Inferior parietal cortex (tissue), 1 donor: Measurements from ENCODE around the gene PNPLA7.
"Not testable (repeated sequence)": the region's sequence is repeated elsewhere in the genome, so short reads cannot be mapped to it uniquely, and the experiment has no call there.

Source experiments
- DNase-seq: peaks from one replicate; pipeline ENCODE4 v3.0.0-alpha.2; 2016; ENCODE audit errors: extremely low spot score

PNPLA7 gene

GRCh38 chr9:137515338-137515724 is 34.9 kb downstream of the PNPLA7 start:
- DNase-seq, result no peak

DNA sequence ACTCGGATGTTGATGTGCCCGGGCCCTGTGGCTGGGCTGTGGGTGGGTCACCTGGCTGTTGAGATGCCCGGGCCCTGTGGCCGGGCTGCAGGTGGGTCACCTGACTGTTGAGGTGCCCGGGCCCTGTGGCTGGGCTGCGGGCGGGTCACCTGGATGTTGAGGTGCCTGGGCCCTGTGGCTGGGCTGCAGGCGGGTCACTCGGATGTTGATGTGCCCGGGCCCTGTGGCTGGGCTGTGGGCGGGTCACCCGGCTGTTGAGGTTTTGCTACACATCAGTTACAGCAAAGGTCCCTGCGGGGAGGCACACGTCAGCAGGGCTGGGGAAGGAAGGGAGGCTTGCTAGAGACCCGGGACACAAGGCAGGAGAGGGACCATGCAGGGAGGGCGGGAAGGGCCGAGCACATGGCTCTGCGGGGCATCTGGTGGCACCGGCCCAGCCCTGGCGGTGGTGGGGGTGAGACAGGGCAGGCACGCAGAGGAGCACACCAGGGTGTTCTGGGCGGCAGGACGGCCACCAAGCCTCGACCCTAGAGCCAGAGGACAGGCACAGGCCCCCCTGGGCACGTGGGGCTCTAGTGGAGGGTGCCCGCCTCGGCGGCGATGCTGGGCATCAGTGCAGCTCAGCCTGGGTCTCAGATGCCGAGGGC is 35.4 kb downstream of the PNPLA7 start:
- DNase-seq, result no peak

GRCh38 chr9:137513801-137514570 is 36.2 kb downstream of the PNPLA7 start:
- not testable (repeated sequence) for DNase-seq

GRCh38 chr9:137513136-137513535 is 37.1 kb downstream of the PNPLA7 start:
- DNase-seq, result not testable (repeated sequence)

GRCh38 chr9:137511758-137512463 is 38.3 kb downstream of the PNPLA7 start:
- DNase-seq, result no peak

GRCh38 chr9:137511126-137511525 is 39.1 kb downstream of the PNPLA7 start:
- not testable (repeated sequence) for DNase-seq

DNA sequence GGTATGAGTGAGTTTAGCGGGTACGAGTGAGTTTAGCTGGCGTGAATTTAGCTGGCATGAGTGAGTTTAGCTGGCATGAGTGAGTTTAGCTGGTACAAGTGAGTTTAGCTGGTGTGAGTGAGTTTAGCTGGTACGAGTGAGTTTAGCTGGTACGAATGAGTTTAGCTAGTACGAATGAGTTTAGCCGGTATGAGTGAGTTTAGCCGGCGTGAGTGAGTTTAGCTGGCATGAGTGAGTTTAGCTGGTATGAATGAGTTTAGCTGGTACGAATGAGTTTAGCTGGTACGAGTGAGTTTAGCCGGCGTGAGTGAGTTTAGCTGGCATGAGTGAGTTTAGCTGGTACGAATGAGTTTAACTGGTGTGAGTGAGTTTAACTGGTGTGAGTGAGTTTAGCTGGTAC is 41.0 kb downstream of the PNPLA7 start:
- no peak for DNase-seq

DNA sequence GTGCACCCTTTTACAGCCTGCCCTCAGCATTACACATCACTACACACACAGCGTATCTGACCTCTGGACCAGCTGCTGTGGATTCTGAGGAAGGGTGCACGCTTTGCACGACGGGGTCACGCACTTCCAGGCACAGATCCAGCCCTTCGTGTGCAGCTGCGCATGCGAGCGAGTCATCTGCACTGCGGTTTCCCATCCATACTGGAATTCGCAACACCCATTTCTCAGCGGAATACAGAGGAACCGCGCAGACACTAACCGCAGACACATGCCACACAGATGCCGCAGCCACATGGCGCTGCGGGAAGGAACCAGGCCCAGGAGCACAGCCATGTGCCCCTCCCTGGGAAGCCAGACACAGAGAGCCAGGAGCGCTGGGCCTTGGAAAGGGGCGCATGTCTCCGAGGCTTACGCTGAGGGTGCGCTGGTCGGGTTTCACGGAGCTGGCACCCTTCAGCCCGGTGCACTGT is 43.5 kb downstream of the PNPLA7 start:
- no peak for DNase-seq

- no peak for DNase-seq
Measured at GRCh38 chr9:137506274-137506673, 43.9 kb downstream of the PNPLA7 start.

DNA sequence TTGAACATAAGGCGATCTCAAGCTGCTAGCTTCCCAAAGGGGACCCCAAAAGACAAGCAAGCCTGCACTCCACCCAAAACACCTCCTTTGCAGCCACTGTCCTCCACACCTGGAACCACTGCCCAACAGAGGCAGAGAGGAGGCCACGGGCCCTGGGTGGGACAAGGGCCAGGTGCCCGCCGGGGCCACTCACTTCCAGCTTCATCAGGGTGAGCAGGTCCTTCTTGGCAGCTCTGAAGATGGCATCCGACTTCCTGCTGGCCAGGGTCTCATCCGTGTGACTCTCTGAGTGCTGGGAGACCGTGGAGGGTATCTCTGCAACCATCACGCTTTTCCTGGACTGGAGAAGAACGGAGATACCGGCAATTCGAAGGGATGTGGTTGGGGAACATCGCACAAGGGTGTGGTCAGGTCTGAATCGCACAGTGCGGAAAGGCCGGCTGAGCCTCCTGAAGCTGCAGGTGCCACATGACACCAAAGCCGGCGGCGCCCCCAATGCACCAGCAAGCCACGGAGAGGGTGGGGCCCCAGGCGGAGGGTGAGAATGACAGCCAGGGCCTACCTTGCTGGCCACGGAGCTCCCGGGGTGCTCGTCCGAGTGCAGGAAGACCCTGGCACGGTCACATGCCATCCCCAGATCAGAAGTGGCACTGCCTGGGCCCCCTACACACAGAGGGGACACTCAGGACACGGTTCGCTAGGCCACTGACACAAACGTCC is 44.6 kb downstream of the PNPLA7 start:
- DNase-seq, result no peak

DNA sequence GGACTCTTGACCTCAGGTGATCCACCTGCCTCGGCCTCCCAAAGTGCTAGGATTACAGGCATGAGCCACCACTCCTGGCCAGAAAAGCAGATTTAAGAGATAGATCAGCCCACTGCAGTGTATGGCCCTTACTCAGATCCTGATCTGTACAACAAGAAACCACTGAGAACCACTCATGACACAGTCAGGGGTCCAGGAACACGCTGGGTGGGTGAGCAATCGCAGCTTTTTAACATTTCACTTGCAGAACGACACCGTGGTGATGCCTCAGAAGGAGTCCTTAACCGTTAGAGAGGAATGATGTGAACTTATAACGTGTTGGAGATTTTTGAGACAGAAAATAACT is 45.8 kb downstream of the PNPLA7 start:
- no peak for DNase-seq

- no peak for DNase-seq
Measured at GRCh38 chr9:137502008-137502911, 47.9 kb downstream of the PNPLA7 start.

DNA sequence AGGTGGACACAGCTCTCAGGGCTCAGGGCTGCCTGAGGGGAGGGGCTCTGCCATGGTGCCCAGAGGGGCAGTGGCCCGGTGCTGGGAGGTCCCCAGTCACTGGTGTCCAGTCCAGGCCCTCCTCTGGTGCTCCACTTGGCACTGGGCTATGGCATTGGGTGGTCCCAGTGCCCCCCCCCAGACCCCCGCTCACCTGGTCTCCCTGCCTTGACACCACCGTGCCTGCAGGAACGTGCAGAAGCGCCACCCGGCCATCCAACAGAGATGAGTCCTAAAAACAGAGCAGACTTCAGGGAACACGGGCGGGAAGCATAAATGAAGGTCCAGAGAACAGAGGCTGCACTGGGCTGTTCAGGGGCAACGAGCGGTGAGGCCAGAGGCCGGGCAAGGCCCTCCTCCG is 48.7 kb downstream of the PNPLA7 start:
- no peak for DNase-seq

GRCh38 chr9:137500666-137501397 is 49.4 kb downstream of the PNPLA7 start:
- DNase-seq, result no peak

DNA sequence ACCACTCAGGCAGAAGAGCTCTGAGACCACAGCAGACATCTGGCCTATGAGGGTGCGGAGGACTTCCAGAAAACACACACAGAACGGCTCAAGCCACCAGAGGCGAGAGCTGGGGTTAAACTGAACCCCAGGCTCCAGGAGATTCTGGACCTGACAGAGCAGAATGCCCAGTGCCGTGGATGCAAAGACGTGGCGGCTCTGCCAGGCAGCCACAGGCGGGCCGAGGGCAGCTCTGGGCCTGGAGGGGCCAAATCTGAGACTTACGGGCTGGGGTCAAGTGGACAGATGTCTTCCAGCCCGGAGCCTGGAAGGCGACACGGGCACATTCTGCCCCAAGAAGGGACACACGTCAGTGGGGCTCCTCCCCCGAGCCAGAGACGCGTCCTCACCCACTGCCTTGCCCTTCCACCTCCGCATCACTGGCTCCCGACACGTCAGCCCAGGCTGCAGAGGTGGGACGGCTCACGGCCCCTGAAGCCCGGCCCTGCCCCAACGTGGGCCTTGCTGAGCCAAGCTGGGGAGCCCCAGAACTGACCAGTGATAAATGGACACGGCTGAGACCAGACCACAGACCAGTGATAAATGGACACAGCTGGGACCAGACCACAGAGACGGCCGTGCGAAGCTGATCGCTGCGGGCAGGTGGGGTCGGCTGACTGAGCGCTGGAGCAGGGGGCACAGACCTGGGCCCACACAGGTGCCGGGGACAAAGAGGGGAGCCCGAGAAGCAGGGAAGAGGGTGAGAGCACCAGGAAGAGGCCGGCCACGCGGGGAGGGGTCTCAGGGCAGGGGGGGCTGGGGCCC is 50.1 kb downstream of the PNPLA7 start:
- no peak for DNase-seq

DNA sequence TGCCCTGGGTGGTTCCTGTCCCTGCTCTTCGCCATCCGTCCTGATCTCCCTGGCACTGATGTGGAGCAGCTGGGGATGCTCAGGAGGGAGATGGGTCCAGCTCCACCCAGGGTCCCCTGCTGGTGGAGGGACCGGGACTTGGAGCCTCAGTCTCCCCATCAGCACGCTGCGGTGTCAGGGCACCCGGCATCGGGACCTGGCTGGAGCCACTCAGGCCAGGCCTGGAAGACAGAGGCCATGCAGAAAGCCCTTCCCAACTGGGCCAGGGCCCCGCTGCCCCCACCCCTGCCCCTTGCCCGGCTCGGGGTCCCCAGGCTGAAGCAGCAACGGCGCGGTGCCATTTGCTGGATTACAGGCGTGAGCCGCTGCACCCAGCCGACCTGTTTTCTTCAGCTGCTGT is 50.8 kb downstream of the PNPLA7 start:
- DNase-seq, result no peak

DNA sequence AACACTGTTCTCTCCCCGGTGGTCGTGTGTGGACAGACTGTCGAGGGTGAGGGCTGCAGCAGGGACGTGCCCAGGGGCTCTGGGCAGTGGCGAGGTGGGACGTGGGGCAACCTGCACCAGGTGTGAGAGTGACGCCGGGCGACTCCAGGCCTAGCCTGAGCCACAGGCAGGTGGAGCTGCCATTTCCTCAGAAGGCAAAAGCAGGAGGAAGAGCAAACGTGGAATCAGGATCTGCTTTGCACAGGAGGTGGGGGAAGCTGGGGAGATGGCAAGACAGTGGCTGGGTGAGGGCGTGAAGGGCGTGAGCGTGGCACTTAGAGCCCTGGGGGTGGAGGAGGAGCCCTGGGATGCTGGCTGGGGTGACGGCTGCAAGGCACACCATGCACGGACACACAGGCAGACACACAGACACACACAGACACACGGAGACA is 51.5 kb downstream of the PNPLA7 start:
- DNase-seq, result no peak

DNA sequence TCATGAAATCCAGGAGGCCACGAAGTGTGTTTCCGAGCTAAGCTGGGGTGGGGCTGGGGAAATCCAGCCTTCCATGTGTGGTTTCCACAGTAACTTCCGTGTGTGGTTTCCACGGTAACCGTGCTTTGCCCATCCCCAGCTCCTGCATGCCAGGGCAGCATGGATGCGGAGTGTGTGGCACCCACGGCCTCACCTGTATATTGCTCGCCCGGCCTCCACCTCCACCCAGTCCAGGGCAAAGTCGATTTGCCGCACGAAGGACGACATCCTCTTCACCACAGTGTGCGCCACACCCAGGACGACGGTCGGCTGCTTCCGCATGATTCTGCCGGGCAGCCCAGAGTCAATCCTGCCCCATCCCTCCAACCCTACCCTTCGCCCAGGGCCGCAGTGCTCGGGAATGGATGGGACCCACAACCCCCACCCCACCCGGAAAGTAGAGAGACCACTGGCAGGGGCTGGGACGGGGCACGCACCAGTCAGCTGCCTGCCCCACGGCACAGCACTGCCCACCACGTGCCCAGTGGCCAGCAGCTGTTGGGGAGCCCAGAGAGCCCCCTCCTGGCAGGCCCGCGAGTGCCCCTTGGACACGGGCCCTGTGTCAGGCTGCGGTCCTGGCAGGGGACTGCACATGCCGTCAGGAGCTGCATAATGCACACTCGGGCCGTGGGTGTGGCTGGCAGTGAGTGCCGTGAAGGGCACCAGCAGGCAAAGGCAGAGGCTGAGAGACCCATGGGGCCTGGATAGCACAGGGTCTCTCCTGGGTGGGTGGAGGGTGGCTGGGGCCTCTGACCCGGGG is 52.1 kb downstream of the PNPLA7 start:
- no peak for DNase-seq
